Thoracic aorta (tissue), 2 donors: ENCODE data around the gene MALL. TPM values are rescaled to one million over a fixed set of nuclear protein-coding genes. Genes with fewer than 3 reads are reported as not detected.
"Not testable (repeated sequence)": the region's sequence is repeated elsewhere in the genome, so short reads cannot be mapped to it uniquely, and the experiment has no call there.

Experiments
- ATAC-seq: fragments of 150-250 bp; one replicate; pipeline ENCODE4 v1.8.0; 2017; ENCODE audit warnings: low read depth; ENCODE audit not compliant: insufficient number of reproducible peaks, low FRiP score
- DNase-seq: peaks from one replicate; pipeline ENCODE4 v3.0.0-alpha.2; 2020; ENCODE audit warnings: low spot score
- H3K27ac ChIP-seq, 2 donors: fragments of 200-600 bp; sonication (generic); 1 replicate in 1 of 2; 2 replicates in 1 of 2; pipeline ENCODE4 v1.5.1; 2016; ENCODE audit warnings: mild to moderate bottlenecking in 2 of 2, moderate library complexity in 2 of 2
- H3K27me3 ChIP-seq: fragments of 200-600 bp; sonication (generic); replicated peaks from 2 replicates; pipeline ENCODE4 v1.6.0; 2016; ENCODE audit warnings: mild to moderate bottlenecking; ENCODE audit not compliant: insufficient read depth
- H3K36me3 ChIP-seq: fragments of 200-600 bp; sonication (generic); one replicate; pipeline ENCODE4 v1.5.1; 2016
- H3K4me1 ChIP-seq, 2 donors: fragments of 200-600 bp; sonication (generic); 1 replicate in 1 of 2; 2 replicates in 1 of 2; pipeline versions ENCODE4 v1.5.1 to v1.6.0; 2016; ENCODE audit warnings: low read depth in 2 of 2, mild to moderate bottlenecking in 1 of 2; ENCODE audit not compliant: control insufficient read depth in 1 of 2
- H3K4me3 ChIP-seq: fragments of 200-600 bp; sonication (generic); 2 replicates; pipeline ENCODE4 v1.5.1; 2016; ENCODE audit warnings: mild to moderate bottlenecking
- H3K9me3 ChIP-seq: fragments of 200-600 bp; sonication (generic); 2 replicates; pipeline ENCODE4 v1.5.1; 2016
- total RNA-seq, 2 donors: library from RNA; depleted of rRNA; stranded (reverse); fragments of >200 nt; gene quantifications; one replicate each; pipeline versions ENCODE4 v1.1.0 to v1.2.3, GENCODE V29; 2016

Gene MALL
- total RNA-seq, 2 donors from 2014 or later: 25.3 to 27.6 TPM

DNA sequence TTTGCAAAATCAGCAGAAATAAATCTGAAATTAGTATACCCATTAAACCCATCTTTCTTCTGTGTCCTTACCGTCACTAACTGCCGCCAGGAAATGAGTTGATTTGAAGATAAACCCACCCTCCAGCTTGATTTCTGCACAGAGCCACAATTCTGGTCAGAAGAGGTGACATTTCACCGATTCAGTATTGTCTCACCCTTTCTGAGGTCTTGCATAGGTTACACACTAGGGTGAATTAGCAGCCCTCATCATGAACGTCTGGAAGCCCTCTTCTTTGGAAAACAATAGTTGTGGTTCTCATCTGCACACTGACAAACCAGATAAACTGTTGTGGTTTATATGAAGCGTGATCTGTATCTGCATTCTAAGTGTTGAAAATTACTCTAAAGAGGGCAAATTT is 61.9 kb downstream of the MALL start:
- H3K27me3 ChIP-seq, ATAC-seq: not testable (repeated sequence)

DNA sequence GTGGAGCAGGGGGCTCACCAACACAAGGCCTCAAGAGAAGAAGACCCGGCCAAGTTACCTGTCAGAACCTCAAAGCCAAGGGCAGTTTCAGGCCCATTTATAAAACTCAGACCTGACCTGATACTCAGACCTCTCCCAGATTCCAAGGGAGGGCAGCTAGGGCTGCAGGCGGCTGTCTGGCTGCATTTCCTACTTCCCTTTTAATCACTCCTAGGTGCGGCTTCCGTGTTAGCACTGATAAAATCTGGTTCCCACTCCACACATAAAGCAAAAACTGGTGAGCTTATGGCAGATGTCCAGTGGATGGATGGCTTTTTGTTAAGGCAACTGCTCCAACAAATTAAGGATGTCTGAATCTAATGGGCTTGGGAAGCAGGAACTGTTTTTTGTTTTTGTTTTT is 63.5 kb downstream of the MALL start:
- H3K36me3 ChIP-seq, H3K4me3 ChIP-seq, DNase-seq, H3K4me1 ChIP-seq, H3K27me3 ChIP-seq, H3K27ac ChIP-seq, H3K9me3 ChIP-seq, ATAC-seq: not testable (repeated sequence)

More for the DNA sequence above, 61.9 kb downstream of the MALL start:
- not testable (repeated sequence) for DNase-seq, H3K9me3 ChIP-seq, H3K4me3 ChIP-seq, H3K27ac ChIP-seq, H3K4me1 ChIP-seq, H3K36me3 ChIP-seq

GRCh38 chr2:110050222-110050621 is 65.4 kb downstream of the MALL start:
- H3K27ac ChIP-seq, H3K4me1 ChIP-seq, DNase-seq, H3K36me3 ChIP-seq, H3K4me3 ChIP-seq, ATAC-seq, H3K9me3 ChIP-seq, H3K27me3 ChIP-seq: not testable (repeated sequence)

- H3K4me1 ChIP-seq, ATAC-seq, H3K36me3 ChIP-seq, H3K4me3 ChIP-seq, H3K9me3 ChIP-seq, DNase-seq, H3K27me3 ChIP-seq, H3K27ac ChIP-seq: not testable (repeated sequence)
Observed at GRCh38 chr2:110049769-110050168, 65.9 kb downstream of the MALL start.

DNA sequence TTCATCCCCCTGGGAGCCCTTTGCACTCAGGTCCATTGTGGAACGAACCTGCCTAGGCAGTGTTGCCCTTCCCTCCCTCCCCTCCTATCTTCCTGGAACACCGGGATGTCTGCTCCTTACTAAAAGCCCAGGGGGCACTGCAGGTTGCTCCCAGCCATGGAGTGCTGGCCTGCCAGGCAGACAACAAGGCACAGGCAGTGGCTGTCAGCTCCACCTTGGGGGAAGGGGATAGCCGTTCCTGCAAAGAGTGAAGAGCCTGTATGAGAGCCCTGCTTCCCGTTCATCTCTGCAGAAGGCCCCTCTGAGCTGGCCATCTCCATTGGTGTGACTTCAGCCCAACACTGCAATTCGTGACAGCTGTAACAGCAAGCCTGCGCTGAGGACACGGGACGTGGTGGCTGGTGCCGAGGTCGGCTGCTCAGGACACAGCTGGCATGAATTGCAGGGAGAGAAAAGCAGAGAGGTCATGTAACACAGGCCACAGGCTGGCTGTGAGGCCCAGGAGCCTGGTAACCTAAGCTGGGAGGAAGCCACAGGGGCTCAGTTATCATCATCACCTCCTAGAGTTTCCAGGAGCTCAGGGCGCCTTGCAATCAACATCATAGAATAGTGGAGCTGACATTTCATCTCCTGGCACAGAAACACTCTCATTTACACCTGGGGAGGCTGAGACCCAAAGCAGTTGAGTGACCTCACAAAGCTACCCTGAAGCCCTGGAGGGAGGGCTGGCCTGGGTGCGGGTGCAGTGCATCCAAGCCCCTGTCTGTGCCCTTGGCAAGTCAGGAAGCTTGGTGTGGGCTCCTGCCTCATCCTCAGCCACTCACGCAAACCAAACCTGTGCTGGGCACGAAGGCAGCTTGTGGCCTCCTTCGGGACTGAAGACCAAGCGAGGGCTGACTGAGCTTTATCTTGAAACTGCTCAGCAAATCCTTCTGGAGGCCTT is 67.1 kb downstream of the MALL start:
- not testable (repeated sequence) for H3K27me3 ChIP-seq, H3K27ac ChIP-seq, H3K36me3 ChIP-seq, ATAC-seq, H3K4me3 ChIP-seq, H3K9me3 ChIP-seq, DNase-seq, H3K4me1 ChIP-seq

DNA sequence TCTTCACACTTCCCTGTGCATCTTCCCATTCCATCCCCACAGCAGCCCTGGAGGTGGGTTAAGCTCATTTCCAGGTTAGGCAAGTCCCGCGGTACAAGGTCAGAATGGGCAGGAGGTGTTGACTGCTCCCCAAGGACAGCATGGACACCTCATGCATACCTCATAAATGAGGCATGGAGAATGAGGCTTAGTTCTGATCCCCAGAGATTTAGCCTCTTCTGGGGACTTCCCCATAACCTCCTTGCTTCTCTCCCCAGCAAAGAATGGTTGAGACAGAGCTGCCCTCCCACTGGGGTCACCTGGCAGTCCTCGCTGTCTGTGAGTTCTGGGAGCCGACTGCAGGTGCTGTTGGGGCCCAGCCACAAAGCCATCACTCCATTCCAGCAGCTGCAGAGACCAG is 68.4 kb downstream of the MALL start:
- H3K4me1 ChIP-seq, H3K27ac ChIP-seq, H3K27me3 ChIP-seq, H3K9me3 ChIP-seq, H3K36me3 ChIP-seq, H3K4me3 ChIP-seq, DNase-seq, ATAC-seq: not testable (repeated sequence)

GRCh38 chr2:110041941-110042660 is 73.5 kb downstream of the MALL start:
- not testable (repeated sequence) for H3K4me3 ChIP-seq, H3K27me3 ChIP-seq, H3K27ac ChIP-seq, ATAC-seq, DNase-seq, H3K9me3 ChIP-seq, H3K4me1 ChIP-seq, H3K36me3 ChIP-seq

DNA sequence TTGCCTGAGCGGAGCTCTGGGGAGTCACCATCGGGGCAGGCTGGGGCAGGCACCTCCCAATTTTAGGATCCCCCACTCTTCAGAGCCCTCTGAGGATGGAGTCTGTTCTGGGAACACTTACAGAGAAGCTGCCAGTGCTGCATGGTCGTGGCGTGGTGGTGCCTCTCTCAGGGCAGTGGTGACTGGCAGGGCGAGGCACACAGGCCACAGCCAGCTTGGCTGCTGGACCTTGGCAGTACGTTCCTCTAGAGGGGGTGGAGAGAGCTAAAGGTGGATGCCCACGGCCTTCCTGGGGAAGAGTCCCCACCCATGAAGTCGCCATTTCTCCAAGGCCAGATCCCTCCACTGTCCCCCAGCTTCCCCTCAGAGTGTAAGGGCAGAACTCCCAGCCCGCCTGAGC is 78.3 kb downstream of the MALL start:
- H3K9me3 ChIP-seq, ATAC-seq, DNase-seq, H3K36me3 ChIP-seq, H3K4me1 ChIP-seq, H3K27ac ChIP-seq, H3K4me3 ChIP-seq, H3K27me3 ChIP-seq: not testable (repeated sequence)

GRCh38 chr2:110035384-110035783 is 80.2 kb downstream of the MALL start:
- not testable (repeated sequence) for H3K27me3 ChIP-seq, H3K36me3 ChIP-seq, H3K9me3 ChIP-seq, DNase-seq, ATAC-seq, H3K4me1 ChIP-seq, H3K27ac ChIP-seq, H3K4me3 ChIP-seq

DNA sequence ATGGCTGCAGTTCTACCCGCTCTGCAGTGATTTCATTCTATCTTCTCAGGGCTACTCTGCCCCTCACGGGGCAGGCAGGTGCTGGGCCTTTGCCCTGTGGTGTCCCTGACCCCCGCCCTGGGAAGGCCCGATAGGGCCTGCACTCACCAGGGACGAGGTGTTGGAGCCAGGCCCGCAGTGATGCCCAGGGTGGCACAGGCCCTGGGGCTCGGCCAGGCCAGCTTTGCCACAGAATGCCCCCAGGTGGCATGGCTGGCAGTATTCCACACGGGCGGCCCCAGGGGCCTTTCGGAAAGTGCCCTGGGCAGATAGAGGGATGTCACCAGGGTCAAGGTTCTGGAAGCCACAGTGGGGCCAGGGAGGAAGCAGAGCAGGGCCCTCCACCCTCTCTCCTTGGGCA is 80.7 kb downstream of the MALL start:
- H3K4me3 ChIP-seq, DNase-seq, ATAC-seq, H3K36me3 ChIP-seq, H3K27ac ChIP-seq, H3K27me3 ChIP-seq, H3K4me1 ChIP-seq, H3K9me3 ChIP-seq: not testable (repeated sequence)
